ENCODE results near the gene SFXN5. TPM values are rescaled to one million over a fixed set of nuclear protein-coding genes. Genes with fewer than 3 reads are reported as not detected.

The SFXN5 gene
- total and polyA plus RNA-seq, 2 of the 4 experiments (the other 2 are of a cell fraction) = 8.6 to 17.0 TPM

GRCh38 chr2:72931280-72931910, 140.1 kb downstream of the SFXN5 start:
- Histone ChIP-seq H3K4me1 (ENCODE audit: control insufficient read depth, insufficient read depth, low read length) (peaks cover 2% of the 10 kb centered on the region), H3K18ac (ENCODE audit: low read depth, low read length) (no peak overlapping the region), H2BK120ac (ENCODE audit: low read depth, low read length) (no peak overlapping the region), H3K23ac (ENCODE audit: low read depth, low read length) (no peak overlapping the region), H2BK15ac (ENCODE audit: low read depth, low read length) (no peak overlapping the region), H3K9ac (ENCODE audit: low read depth, low read length) (no peak overlapping the region), H2AK9ac (replicated peaks; ENCODE audit: low read depth, low read length, poor library complexity) (peak overlapping the region; percentile 81), H3K36me3 (ENCODE audit: control insufficient read depth, insufficient read depth, low read length) (no peaks in the 10 kb centered on the region), H4K5ac (ENCODE audit: low read depth, low read length) (no peak overlapping the region), H3K79me1 (ENCODE audit: low read depth in 1 of 2, low read length in 2 of 2) (no peaks in the 10 kb centered on the region), H2BK20ac (ENCODE audit: low read depth, low read length) (no peak overlapping the region), H3K27ac (ENCODE audit: insufficient read depth, low read length) (no peak overlapping the region), H3K4ac (ENCODE audit: low read depth, low read length) (no peak overlapping the region), H3K4me2 (ENCODE audit: low read depth, low read length) (no peak overlapping the region), H4K8ac (ENCODE audit: low read depth in 2 of 2, low read length in 2 of 2) (no peak overlapping the region), H2BK5ac (ENCODE audit: low read depth, low read length, poor library complexity, severe bottlenecking) (no peak overlapping the region), H2AK5ac (ENCODE audit: low read depth, low read length) (no peak overlapping the region), H3K9me1 (ENCODE audit: insufficient read depth, low read length) (peaks cover 7% of the 10 kb centered on the region; the same call in 1 of the 2 replicates), H4K91ac (ENCODE audit: insufficient read depth, low read depth, low read length) (no peak overlapping the region), H3K56ac (ENCODE audit: extremely low read depth, insufficient read depth, low read length) (no peak overlapping the region), H3K4me3 (ENCODE audit: insufficient read depth, low read depth, low read length) (no peak overlapping the region), H4K20me1 (ENCODE audit: insufficient read depth, low read length) (peaks cover 5% of the 10 kb centered on the region; the same call in 1 of the 2 replicates), H3K27me3 (ENCODE audit: control insufficient read depth, insufficient read depth, low read length) (peaks cover 72% of the 10 kb centered on the region), H3K9me3 (ENCODE audit: control insufficient read depth, insufficient read depth, low read length) (peaks cover 6% of the 10 kb centered on the region), H3K14ac (replicated peaks; ENCODE audit: low read depth, low read length) (no peak overlapping the region), H2AFZ (replicated peaks; ENCODE audit: low read length, poor library complexity) (peak overlapping the region; percentile 66)
- in situ Hi-C loops (cut with MboI; ENCODE audit: low sequenced_read_pairs) (no loop called here), intact Hi-C loops (cut with micrococcal nuclease) (no loop called here), dilution Hi-C loops (cut with HindIII; ENCODE audit: low sequenced_read_pairs, unreplicated experiment) (no loop called here)
- DNase-seq (peak; percentile 59), ATAC-seq (ENCODE audit: low read depth) (peak; percentile 46; the same call in 1 of the 2 replicates)
- BruUV-seq (replicated peaks) = no TSS peak
- no peak for TF ChIP-seq MXI1 (IDR thresholded peaks at IDR 0.05; ENCODE audit: borderline replicate concordance, low read depth, low read length)
- TF ChIP-seq POLR2A (IDR thresholded peaks at IDR 0.05; ENCODE audit: low read depth, low read length) = no peak
- TF ChIP-seq CHD1 (IDR thresholded peaks at IDR 0.05; ENCODE audit: low read depth, low read length) = no peak
- no peak for TF ChIP-seq SMC3 (IDR thresholded peaks at IDR 0.05; ENCODE audit: low read depth, low read length)
- TF ChIP-seq RFX5 (IDR thresholded peaks at IDR 0.05; ENCODE audit: low read depth, low read length) = no peak
- TF ChIP-seq FOS (IDR thresholded peaks at IDR 0.05; ENCODE audit: low read depth, low read length) = peak; percentile 61; the same call in 1 of the 2 replicates
- TF ChIP-seq MAFK (IDR thresholded peaks at IDR 0.05; ENCODE audit: low read depth, low read length) = no peak
- peak; percentile 31; the same call in 1 of the 2 replicates for TF ChIP-seq USF2 (IDR thresholded peaks at IDR 0.05; ENCODE audit: low read depth, low read length)
- TF ChIP-seq RAD21 (IDR thresholded peaks at IDR 0.05; ENCODE audit: low read length) = no peak
- TF ChIP-seq RCOR1 (IDR thresholded peaks at IDR 0.05; ENCODE audit: insufficient replicate concordance, low read length) = no peak
- no peak for TF ChIP-seq ELK1 (IDR thresholded peaks at IDR 0.05; ENCODE audit: borderline replicate concordance, low read depth, low read length)
- TF ChIP-seq CTCF (conservative IDR thresholded peaks at IDR 0.05; ENCODE audit: low read depth, low read length) = no peak
- 0 out of 2 replicates have a peak, but pooled peaks have one; percentile 36 for TF ChIP-seq BHLHE40 (IDR thresholded peaks at IDR 0.05; ENCODE audit: low read depth, low read length)
- no peak for TF ChIP-seq NFE2L2 (IDR thresholded peaks at IDR 0.05; ENCODE audit: low read depth, low read length)
- TF ChIP-seq MAZ (IDR thresholded peaks at IDR 0.05; ENCODE audit: borderline replicate concordance, low read depth, low read length) = no peak
- WGBS, 2 experiments (ENCODE audit: extremely low coverage in 2 of 2, insufficient read length in 1 of 2) = no CpG with 5 or more reads among the region's 14 CpGs
- ChIA-PET CTCF (no interaction called here), POLR2A (ENCODE audit: unreplicated experiment) (no interaction called here)

Measured in IMR-90 (cell line).